CD4-positive, alpha-beta T cell treated with Interleukin-4 for 1 hour (primary cell): ENCODE results near the gene MGAT4C.
"Not testable (repeated sequence)": the region's sequence is repeated elsewhere in the genome, so short reads cannot be mapped to it uniquely, and the experiment has no call there.

ENCODE experiments used
- DNase-seq, 2 donors: peaks; one replicate each; pipeline ENCODE4 v3.0.0-alpha.2; 2020 to 2022

The MGAT4C gene

DNA sequence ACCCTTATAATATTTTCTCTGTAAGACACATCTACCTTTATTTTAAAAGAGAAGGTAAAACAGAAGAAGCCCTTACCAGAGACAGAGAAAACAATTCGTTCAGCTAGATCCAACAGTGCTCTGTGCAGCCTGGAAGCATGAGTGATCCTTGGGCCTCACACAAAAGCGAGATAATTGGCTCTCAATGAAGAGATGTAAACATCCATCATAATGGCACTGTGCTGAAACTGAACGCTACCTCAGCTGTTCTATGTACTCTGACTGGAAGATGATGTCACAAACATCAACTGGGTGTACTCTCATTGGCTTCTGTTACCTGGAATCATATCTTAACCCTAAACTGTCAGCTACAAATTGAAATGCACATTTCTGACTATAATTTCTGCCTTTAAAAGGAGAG, at the start of gene MGAT4C:
Gene MGAT4C (minus strand): TSS at position 229 of the 400 bp plus-strand sequence.
- DNase-seq = no peak

DNA sequence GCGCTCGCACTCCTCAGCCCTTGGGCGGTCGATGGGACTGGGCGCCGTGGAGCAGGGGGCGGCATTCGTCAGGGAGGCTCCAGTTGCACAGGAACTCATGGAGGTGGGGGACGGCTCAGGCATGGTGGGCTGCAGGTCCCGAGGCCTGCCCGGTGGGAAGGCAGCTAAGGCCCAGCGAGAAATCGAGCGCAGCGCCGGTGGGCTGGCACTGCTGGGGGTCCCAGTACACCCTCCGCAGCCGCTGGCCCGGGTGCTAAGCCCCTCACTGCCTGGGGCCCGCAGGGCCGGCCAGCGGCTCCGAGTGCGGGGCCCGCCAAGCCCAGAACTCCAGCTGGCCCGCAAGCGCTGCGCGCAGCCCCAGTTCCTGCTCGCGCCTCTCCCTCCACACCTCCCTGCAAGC, 40.2 kb upstream of the MGAT4C start:
- not testable (repeated sequence) for DNase-seq

DNA sequence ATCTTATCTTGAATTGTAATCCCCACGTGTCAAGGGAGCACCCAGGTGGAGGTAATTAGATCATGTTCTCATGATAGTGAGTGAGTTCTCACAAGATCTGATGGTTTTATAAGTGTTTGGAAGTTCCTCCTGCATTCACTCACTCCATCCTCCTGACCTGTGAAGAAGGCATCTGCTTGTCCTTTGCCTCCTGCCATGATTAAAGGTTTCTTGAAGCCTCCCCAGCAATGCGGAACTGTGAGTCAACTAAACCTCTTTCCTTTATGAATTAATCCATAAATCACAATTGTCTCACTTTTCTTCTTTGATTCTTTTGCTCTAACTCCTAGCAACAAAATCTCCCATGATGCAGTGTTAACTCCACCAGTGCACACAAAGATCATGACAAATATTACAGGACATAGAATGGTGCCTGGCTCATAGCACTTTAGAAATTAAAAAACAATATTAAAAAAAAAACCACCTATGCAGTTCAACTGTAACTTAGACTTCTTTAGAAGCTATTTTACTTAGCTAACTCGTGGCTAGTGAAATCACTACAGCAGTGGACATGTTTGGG, 37.6 kb upstream of the MGAT4C start:
- DNase-seq = no peak

DNA sequence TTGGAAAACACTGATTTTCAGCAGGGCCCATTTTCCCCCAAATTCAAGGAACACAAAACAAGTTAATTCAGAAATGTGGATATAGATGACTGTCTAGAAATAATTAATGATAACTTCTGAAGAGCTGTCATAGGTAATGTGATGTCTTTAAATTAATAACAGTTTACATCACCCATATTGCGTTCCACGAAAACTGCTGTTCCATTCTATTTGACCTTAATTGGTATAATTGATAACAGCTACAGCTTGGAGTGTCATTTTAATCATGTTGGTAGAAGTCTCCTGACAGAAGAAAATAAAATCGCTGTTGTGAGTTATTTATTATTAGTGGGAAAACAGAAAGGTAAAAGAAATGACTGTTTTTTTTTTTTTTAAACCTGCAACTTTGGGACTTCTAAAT, 36.3 kb upstream of the MGAT4C start:
- no peak for DNase-seq

DNA sequence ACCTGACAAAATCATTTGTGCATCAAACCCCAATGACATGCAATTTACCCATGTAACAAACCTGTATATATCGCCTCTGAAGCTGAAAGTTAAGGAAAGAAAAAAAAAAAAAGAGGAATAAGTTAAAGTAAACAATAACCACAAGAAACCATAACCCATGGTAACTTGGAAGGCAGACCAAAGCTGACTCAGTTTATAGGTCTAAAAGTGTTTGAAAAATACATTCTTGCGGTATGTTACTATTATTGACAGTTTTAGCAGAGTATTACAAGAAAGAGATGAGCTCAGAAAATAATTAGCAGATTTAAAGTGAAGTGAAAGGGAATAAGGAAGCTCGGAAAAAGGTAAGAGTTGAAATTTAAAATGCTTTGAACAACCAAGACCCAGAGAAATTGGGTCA, 34.4 kb upstream of the MGAT4C start:
- no peak for DNase-seq

DNA sequence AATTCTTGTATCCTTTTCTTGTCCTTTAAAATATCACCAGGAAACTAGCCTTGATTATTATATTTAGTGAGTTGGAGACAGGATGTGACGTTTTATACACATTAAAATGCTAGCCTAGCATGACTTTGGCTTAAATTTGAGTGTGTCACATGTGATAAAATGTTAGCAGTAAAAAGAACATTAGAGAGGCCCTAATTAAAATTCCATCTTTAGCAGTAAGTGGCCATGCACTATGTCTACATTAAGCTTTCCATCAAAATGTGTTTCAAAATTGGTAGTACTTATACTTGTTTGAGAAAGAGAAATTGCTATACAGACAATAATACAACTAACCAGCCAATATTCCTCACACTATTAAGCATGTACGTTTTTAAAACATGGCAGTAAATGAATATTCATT, 29.9 kb upstream of the MGAT4C start:
- no peak for DNase-seq

DNA sequence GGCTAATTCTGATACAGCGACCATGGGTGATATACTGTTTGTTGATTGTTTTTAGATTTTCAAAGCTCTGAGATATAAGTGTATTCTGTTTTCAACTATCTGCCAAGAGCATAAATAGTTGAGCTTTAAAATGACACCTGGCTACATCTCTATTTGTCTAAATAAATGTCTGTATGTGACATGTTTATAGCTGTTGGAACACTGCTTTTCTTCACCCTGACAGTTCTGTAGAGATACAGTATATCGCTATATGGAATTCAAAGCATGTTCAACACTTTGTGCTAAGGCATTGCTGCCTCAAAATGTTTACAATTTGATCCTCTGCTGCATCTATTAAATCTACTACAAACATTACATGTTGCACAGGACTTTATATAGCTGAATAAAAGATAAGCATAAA, 27.4 kb upstream of the MGAT4C start:
- DNase-seq = no peak

DNA sequence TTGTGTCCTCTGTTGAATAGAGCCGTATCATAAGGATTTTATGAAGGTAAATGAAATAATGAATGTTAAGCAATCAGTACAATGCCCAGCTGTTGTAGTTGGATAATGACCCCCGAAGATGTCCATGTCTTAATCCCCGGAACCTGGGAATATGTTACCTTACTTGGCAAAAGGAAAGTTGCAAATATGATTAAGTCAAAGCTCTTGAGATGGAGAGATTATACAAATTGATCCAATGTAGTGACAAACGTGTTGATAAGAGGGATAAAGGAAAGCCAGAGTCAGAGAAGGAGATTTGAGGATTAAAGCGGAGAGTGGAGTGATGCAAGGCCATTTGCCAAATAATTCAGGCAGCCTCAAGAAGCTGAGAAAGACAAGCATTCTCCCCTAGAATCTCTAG, 19.2 kb upstream of the MGAT4C start:
- DNase-seq = no peak

DNA sequence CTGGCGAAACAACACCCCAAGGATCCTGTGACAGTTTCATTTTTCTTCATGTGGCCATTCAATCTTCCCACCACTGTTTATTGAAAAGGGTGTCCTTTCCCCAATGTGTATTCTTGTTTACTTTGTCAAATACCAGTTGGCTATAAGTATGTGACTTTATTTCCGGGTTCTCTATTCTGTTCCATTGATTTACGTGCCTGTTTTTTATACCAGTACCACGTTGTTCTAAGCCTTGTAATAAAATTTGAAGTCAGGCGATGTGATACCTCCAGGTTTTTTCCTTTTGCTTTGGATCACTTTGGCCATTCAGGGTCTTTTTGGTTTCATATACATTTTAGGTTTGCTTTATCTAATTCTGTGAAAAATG, 9.1 kb upstream of the MGAT4C start:
- DNase-seq = no peak

DNA sequence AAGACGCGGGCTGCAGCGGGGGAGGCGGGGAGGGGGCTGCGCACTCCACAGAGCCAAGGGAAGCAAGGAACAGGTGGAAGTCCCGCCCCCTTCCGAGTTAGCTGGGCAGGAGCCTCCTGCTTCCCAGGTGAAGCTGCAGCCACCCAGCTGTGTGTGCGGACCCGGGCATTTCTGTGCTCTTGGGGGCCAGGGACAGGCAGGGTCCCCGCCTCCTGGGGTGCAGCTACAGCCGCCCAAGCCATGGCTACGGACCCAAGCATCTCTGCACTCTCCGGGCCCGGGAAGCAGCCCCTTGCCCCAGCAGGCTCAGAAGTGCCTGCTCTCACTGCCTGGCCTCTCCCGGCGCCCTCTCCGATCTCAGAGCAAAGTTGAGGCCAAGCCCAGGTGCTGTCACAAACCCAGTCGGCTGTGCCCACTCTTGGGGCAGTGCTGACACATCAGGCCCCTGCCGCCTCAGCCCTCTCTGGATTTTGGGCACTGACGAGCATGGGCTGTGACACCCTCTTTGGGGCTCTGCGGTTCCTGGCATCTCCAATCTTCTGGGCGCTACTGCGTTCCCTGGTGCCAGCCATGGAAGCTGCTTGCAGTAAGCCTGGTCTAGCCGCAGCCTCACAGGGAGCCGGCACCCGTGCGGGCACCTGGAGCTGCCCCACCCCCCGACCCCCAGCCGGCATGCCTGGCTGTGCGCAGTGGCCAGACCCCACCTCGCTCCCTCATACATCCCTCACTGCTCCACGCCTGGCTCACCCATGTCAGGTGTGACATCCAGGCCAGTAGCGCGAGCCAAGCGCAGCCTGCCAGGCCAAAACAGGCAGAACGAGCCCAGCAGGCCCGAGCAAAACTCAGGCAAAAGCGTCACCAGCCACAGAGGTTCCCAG, 8.5 kb upstream of the MGAT4C start:
- DNase-seq = no peak

DNA sequence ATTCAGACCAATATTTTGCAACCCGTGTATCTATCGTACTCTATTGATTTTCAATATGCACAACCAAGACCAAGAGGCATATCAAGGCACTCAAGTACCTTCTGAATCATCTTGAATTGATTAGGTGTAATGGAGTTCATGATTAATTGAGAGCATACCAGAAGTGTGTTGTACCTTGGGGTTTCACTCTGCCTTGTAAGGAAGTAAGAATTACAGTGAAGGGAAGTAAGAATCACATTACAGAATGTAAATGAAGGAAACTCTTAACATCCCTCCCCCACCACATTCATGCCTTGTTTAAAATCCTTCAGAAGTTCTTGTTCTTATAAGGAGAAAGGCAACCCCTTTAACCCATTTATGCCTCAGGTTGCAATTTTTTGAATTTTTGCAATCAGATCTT, 5.4 kb upstream of the MGAT4C start:
- no peak for DNase-seq

DNA sequence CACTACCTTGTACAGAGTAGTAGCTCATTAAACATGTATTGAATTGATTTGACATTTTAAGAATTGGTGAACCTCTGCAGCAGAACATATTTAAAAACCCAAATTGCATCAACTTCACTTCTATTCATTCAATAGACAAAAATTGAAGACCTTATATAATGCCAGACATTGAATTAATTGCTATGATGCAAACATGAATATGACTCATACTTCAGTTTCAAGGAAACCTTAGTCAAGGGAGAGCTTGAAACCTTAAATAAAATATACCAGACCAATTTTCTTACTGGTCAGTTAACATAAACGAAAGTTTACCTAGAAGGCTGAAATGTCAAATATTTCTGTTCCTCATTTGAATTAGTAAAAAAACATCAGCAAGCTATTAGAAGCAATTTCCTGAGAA, 5.0 kb upstream of the MGAT4C start:
- no peak for DNase-seq

DNA sequence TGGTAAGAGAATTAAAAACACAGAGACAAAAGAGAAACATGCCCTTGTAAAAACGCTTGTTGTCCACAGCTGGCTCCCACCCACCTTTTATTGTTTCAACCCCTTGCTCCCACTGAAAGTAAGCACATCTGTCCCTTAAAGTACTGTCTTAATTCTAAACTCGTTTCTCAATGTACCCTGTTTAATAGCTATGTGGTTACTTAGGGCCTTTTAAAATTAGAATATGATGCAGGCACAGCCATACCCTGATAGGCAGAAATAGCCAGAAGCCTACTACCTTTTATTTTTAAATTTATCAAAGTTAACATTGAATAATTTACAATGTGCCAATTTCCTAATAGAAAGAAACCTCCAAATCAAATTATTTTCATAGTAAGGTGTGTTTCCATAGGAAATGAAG, 4.0 kb upstream of the MGAT4C start:
- DNase-seq = no peak

DNA sequence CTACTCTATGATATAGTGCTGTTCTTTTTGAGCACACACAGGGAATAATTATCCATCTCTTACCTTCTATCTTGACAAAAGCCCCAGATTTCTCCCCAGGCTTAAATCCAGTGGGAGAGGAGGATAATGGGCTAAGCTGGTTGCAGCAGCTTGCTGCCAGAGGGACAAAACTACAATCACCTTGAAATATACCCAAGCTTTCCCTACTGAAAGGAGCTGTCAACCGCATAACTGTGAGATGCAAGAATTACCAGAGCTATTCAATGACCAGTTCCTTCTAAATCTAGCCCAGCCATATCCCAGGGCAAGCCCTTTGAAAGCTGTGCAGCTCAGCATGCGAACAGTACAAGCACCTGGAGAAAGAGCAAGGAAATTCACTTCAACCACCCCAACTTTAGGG, 943 bp upstream of the MGAT4C start:
- no peak for DNase-seq

DNA sequence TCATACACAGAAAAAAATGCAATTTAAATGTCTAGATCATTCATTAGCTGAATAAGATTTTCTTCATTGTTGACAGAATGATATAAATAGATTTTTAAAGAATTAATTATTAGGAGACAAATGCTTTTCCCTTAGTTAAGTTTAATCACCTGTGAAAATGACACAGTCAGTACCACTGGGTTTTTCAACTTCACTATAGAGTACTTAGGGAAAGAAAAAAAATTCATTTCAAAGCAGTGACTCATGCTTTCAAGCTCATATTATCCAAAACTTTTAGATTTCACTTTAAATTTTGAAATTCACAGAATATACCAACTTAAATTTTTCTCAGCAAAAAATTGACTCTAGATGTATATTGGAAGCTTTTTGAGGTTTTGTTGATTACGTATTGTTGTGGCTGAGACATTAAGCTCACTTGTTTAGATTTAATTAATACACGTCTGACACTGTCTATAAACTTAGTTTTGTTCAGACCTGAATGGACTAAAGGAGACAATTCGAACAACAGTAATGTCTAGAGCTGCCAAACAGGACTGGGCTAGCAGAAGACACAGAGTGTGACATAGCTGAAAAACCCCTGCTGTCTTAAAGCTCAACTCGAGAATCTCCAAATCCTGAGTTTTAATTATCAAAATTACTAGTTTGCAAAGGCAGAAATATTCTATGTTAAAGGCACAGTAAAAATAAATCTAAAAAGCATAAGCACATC, 1.6 kb downstream of the MGAT4C start:
- DNase-seq = no peak

DNA sequence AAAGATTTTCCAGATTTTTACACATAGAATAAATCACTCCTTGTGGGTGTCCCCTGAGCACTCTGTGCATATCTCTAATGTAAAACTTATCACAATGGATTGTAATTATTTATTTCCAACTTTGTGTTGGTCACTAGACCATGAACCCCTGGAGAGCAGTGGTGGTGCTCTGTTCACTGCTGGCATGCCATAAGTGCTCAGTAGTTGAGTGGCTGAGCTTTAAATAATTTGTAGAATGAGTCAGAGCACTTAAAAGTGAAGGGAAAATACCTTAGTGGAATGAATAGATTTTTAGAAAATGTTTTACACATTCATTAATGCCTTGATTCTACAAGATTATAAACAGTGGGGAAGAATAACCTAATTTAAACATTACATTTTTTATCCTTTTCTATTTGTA, 6.3 kb downstream of the MGAT4C start:
- DNase-seq = no peak

DNA sequence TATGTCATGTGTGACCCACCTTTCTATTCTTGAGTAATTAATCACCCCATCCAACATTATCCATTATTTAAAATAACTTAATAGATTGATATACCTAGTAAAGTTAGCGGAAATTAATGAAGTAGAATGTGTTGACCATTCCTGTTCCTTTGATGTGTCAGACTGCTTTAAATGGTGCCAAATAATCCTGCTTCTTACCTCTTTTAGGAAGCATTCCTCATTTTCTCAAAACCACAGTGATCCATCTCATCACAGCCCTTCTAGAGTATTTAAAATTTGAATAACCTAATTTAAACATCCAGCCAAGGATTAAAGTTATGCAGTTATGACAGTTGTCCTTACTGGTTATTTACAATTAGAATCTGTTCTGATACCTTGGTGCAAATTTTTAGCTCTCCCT, 6.9 kb downstream of the MGAT4C start:
- DNase-seq = no peak

DNA sequence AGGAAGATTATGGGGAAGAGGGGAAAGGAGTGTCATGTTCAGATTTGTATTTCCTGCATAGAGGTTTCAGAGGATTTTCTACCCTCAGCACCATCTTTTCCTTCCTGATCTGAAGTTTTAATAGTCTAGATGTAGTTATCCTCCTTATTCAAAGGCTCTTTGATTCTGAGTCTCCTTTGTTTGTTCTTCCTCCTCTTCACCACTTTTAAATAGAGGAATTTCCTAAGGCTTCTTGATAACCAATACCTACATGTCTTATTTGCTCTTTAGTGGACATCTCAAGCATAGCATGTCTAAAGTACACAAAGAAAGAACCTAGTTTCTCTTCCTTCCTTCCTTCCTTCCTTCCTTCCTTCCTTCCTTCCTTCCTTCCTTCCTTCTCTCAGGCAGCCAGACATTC, 8.3 kb downstream of the MGAT4C start:
- no peak for DNase-seq

DNA sequence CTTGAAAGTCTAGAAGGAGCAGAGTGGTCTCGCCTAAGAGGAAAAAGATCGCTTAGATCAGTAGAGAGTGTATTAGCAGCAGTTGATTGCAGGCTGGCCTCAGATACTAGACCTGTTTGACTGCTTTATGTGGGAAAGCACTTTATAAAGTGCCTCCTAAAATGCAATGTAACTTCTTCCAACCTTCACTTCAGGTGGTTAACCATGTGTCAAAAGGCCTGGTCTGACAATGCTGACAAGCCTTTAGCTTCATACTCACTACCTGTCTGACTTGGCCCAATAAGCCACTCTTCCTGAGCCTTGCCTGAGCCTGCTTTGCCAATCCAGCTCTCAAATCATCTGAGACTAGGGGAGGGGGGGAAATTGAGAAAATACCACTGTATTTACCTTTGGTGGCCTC, 14.6 kb downstream of the MGAT4C start:
- no peak for DNase-seq

DNA sequence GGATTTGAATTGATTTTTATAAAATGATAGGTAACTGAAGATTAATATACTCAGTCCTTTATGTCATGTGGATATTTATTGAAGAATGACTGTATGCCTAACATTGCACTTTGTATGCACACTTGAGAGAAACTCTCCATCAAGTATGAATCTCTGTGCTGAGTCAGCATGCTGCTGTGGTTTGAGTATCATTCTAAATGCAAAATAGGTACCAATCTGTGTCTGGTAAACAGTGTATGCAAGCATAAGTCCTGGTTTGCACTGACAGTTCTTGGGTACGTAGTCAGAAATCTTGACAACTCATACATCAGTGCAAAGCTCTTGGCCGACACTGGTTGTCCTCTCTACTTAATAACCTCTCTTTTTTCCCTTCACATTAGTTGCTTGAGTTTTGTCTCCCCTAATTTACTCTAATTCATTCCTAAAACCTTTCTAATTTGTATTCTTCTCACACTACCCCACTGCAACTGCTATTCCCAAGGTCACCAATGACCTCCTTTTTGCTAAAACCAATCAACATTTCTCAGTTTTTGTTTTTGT, 21.8 kb downstream of the MGAT4C start:
- DNase-seq = no peak

DNA sequence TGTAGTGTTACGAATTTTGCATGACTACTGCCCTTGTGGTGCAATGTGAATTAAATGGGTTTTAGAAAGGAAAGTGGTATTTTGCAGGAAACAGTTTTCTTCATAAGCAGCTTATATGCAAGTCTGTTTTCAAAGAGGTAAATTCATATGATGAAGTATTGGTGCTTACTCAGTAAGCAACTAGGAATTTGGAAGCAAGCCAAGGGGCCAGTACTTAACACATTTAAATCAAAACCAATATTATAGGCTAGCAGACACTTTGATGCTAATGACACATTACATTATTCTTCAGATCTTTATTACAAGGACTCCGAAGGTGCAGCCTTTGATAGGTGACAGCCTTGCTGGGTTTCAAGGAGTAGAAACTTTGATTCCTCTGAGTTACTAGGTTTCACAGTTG, 23.1 kb downstream of the MGAT4C start:
- no peak for DNase-seq

DNA sequence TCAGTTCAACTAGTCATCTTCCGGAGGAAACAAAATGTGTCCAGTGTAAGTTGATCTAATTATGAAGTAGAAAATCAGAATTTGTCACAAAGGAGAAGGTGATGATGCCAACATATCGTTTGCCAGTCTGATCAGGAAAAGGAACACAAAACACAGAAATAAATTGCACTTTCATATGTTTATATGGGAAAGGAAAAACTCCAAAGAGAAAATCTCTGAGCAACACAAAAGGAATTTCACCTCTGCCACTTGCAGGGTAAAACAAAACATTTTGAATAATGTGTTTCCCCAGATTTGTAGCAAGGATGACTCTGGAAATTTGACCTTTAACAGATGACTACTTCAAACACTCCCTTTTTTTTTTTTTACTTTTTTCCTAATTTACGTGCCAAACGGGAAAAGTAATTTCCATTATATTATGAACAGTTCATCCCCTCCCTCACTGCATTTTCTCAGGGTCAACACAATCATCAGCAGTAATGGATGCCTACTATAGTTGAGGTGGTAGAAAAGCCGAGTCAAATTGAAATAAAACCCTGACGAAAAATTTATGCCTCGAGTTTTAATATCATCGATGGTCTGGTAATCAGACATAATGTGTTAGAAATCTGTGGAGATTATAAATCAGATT, 25.6 kb downstream of the MGAT4C start:
- DNase-seq = no peak

DNA sequence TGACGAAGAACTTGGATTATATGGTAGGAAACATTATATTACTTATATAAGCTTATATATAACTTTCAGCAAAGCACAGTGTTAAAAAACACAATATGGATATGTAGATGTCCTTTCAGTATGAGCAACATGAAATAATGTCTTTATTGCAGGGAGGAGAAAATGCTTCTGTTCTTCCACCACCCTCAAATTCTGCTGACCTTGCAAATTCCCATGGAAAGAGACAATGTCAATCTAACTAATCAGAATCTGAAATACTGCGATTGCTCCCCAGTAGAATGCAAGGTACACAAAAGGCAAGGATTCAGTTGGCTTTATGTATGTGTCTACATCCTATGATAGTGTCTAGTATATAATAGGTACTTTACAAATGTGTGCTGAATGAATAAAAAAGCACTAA, 26.4 kb downstream of the MGAT4C start:
- DNase-seq = no peak

DNA sequence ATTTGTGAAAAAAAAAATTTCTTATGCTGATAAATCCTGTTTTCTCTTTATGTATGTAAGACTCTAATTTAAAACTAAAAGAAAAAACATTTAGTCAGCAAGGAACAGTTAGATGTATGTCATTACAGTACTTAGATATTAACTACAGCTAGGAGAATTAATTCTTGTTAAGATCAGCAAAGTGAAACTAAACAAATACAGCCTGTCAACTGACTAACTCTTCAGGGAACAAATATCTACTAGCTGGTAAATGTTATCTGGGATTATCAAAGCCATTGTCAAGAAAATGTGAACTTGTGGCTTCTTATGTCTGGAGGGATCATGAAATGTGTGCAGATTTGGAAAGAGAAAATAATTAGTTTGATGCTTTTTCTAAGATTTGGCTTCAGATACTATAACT, 27.5 kb downstream of the MGAT4C start:
- DNase-seq = no peak
